ENCODE data around the gene CCNE1. TPM values are rescaled to one million over a fixed set of nuclear protein-coding genes. Genes with fewer than 3 reads are reported as not detected.

The CCNE1 gene
- total RNA-seq, 2 experiments from 2014 or later, result 24.5 to 25.7 TPM

GRCh38 chr19:29845574-29846176 is 33.9 kb downstream of the CCNE1 start:
- TF ChIP-seq CTCF (IDR thresholded peaks at IDR 0.05), result no peak
- H3K4me3 Mint-ChIP-seq, result peak overlapping the region; percentile 84
- DNase-seq, result peak; percentile 64
- CTCF ChIA-PET, result interaction anchor here (0.8 to 3.0 kb wide), 9 partner anchors 9 to 129 kb away, joined by 3 to 10 read pairs (median 4); no protein-coding TSS in a partner anchor
- H3K27ac Mint-ChIP-seq, result peak overlapping the region; percentile 88
- H3K36me3 Mint-ChIP-seq (ENCODE audit: low read depth), result no peaks in the 10 kb centered on the region
- H3K4me1 Mint-ChIP-seq (ENCODE audit: low read depth), result peaks cover 10% of the 10 kb centered on the region
- ATAC-seq, result peak; percentile 3
- H3K9me3 Mint-ChIP-seq, result no peaks in the 10 kb centered on the region
- POLR2A ChIA-PET, result interaction anchor here (0.7 to 2.2 kb wide), 6 partner anchors 8 to 51 kb away, joined by 3 to 8 read pairs (median 3); no protein-coding TSS in a partner anchor
- intact Hi-C loops (cut with micrococcal nuclease), result no loop called here
- no peaks in the 10 kb centered on the region for H3K27me3 Mint-ChIP-seq

- Mint-ChIP-seq H3K9me3 (no peaks in the 10 kb centered on the region), H3K27me3 (no peaks in the 10 kb centered on the region), H3K36me3 (ENCODE audit: low read depth) (no peaks in the 10 kb centered on the region), H3K4me1 (ENCODE audit: low read depth) (peaks cover 24% of the 10 kb centered on the region), H3K4me3 (no peak overlapping the region), H3K27ac (no peak overlapping the region)
- ATAC-seq, result no peak
- no peak for DNase-seq
- TF ChIP-seq CTCF (IDR thresholded peaks at IDR 0.05), result no peak
- POLR2A ChIA-PET, result interaction anchor here (1.8 kb wide), 1 partner anchor 133 kb away, joined by 4 read pairs; no protein-coding TSS in a partner anchor
- intact Hi-C loops (cut with micrococcal nuclease), result no loop called here
- CTCF ChIA-PET, result interaction anchor here (3.2 kb wide), 1 partner anchor 8 kb away, joined by 22 read pairs; no protein-coding TSS in a partner anchor
Observed at GRCh38 chr19:29849208-29849607, 37.4 kb downstream of the CCNE1 start.

- CTCF ChIA-PET, result interaction anchor here (1.0 to 1.3 kb wide), 2 partner anchors 22 to 25 kb away, joined by 3 to 4 read pairs; no protein-coding TSS in a partner anchor
- Mint-ChIP-seq H3K4me3 (no peak overlapping the region), H3K4me1 (ENCODE audit: low read depth) (peaks cover 23% of the 10 kb centered on the region), H3K27me3 (no peaks in the 10 kb centered on the region), H3K36me3 (ENCODE audit: low read depth) (no peaks in the 10 kb centered on the region), H3K27ac (no peak overlapping the region), H3K9me3 (no peaks in the 10 kb centered on the region)
- DNase-seq (no peak), ATAC-seq (no peak)
- POLR2A ChIA-PET, result interaction anchor here (1.1 to 1.8 kb wide), 2 partner anchors 21 to 134 kb away, joined by 3 to 4 read pairs; no protein-coding TSS in a partner anchor
- intact Hi-C loops (cut with micrococcal nuclease), result no loop called here
- TF ChIP-seq CTCF (IDR thresholded peaks at IDR 0.05), result no peak
Observed at GRCh38 chr19:29850482-29850881, 38.7 kb downstream of the CCNE1 start.

- CTCF ChIA-PET, result interaction anchor here (0.9 to 3.9 kb wide), 5 partner anchors 16 to 92 kb away, joined by 3 to 22 read pairs (median 4); no protein-coding TSS in a partner anchor
Observed at GRCh38 chr19:29851769-29852521, 40.2 kb downstream of the CCNE1 start.

More at GRCh38 chr19:29851769-29852521, 40.2 kb downstream of the CCNE1 start:
- intact Hi-C loops (cut with micrococcal nuclease), result no loop called here
- TF ChIP-seq CTCF (IDR thresholded peaks at IDR 0.05), result no peak
- POLR2A ChIA-PET, result no interaction called here
- DNase-seq, result peak; percentile 75
- H3K27me3 Mint-ChIP-seq, result no peaks in the 10 kb centered on the region
- peak overlapping the region; percentile 82 for H3K27ac Mint-ChIP-seq
- no peak overlapping the region for H3K4me3 Mint-ChIP-seq
- H3K36me3 Mint-ChIP-seq (ENCODE audit: low read depth), result no peaks in the 10 kb centered on the region
- ATAC-seq, result peak; percentile 98
- peaks cover 17% of the 10 kb centered on the region for H3K4me1 Mint-ChIP-seq (ENCODE audit: low read depth)
- no peaks in the 10 kb centered on the region for H3K9me3 Mint-ChIP-seq

All from activated CD8-positive, alpha-beta T cell treated with anti-CD3 and anti-CD28 coated beads for 36 hours (primary cell).